ENCODE results near the gene PYHIN1.

DNA sequence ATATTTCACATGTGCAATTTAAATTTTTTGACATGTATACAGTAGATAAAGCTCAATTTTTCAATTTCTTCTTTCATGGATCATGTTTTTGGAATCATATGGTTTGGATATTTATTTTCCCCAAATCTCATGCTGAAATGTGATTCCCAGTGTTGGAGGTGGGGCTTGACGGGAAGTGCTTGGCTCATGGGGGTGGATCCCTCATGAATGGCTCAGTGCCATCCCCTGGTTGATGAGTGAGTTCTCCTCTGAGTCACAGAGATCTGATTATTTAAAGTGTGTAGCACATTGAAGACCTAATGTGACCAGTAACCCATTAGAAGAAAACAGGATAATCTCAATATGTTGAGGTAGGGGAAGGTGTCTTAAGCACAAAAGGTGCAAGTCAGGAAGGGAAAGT lies 69.3 kb downstream of the PYHIN1 start:
- TF ChIP-seq POLR2AphosphoS5 (IDR thresholded peaks at IDR 0.05) (peak; percentile 84), POLR2A (IDR thresholded peaks at IDR 0.05) (no peak)
